HEK293 (cell line): ENCODE results near the gene GPR107.

Experiments used
- GFI1B ChIP-seq: fragments of 450-650 bp; formaldehyde crosslinking; IDR thresholded peaks from 2 replicates; pipeline ENCODE4 v1.5.1; 2016; ENCODE audit warnings: missing biosample characterization, missing genetic modification characterization
- GLI4 ChIP-seq: fragments of 450-650 bp; formaldehyde crosslinking; IDR thresholded peaks from 2 replicates; pipeline ENCODE4 v1.5.1; 2016; ENCODE audit warnings: missing biosample characterization, missing genetic modification characterization
- IKZF3 ChIP-seq: fragments of 450-650 bp; IDR thresholded peaks from 2 replicates; pipeline ENCODE4 v1.5.0; 2018; ENCODE audit warnings: missing biosample characterization, mild to moderate bottlenecking, missing genetic modification characterization, moderate library complexity
- KLF1 ChIP-seq: fragments of 450-650 bp; formaldehyde crosslinking; IDR thresholded peaks from 2 replicates; pipeline ENCODE4 v1.5.1; 2016; ENCODE audit warnings: missing biosample characterization, missing genetic modification characterization
- MYNN ChIP-seq: fragments of 450-650 bp; formaldehyde crosslinking; IDR thresholded peaks from 2 replicates; pipeline ENCODE4 v1.5.1; 2016; ENCODE audit warnings: missing biosample characterization, missing genetic modification characterization, borderline replicate concordance
- OSR2 ChIP-seq: fragments of 450-650 bp; formaldehyde crosslinking; IDR thresholded peaks from 2 replicates; pipeline ENCODE4 v1.5.1; 2016; ENCODE audit warnings: missing biosample characterization, missing genetic modification characterization
- SETDB1 ChIP-seq: IDR thresholded peaks from one replicate; pipeline ENCODE4 v1.6.1; 2017; ENCODE audit warnings: mild to moderate bottlenecking, low read length, moderate library complexity, mixed read lengths; ENCODE audit not compliant: insufficient read length
- SP3 ChIP-seq: fragments of 450-650 bp; formaldehyde crosslinking; IDR thresholded peaks from 2 replicates; pipeline ENCODE4 v1.5.1; 2016; ENCODE audit warnings: missing biosample characterization, missing genetic modification characterization
- SP7 ChIP-seq: fragments of 450-650 bp; formaldehyde crosslinking; IDR thresholded peaks from 2 replicates; pipeline ENCODE4 v1.5.1; 2016; ENCODE audit warnings: missing biosample characterization, missing genetic modification characterization
- ZBTB1 ChIP-seq: fragments of 450-650 bp; formaldehyde crosslinking; IDR thresholded peaks from 2 replicates; pipeline ENCODE4 v1.5.1; 2016; ENCODE audit warnings: missing biosample characterization, missing genetic modification characterization
- ZBTB21 ChIP-seq: fragments of 450-650 bp; formaldehyde crosslinking; IDR thresholded peaks from 2 replicates; pipeline ENCODE4 v1.5.1; 2017; ENCODE audit warnings: missing biosample characterization, missing genetic modification characterization
- ZNF146 ChIP-seq: fragments of 450-650 bp; formaldehyde crosslinking; IDR thresholded peaks from 2 replicates; pipeline ENCODE4 v1.5.1; 2016; ENCODE audit warnings: missing biosample characterization, missing genetic modification characterization
- ZNF223 ChIP-seq: fragments of 450-650 bp; formaldehyde crosslinking; IDR thresholded peaks from 2 replicates; pipeline ENCODE4 v1.5.1; 2016; ENCODE audit warnings: missing biosample characterization, missing genetic modification characterization
- ZNF311 ChIP-seq: fragments of 450-650 bp; formaldehyde crosslinking; IDR thresholded peaks from 2 replicates; pipeline ENCODE4 v1.5.1; 2017; ENCODE audit warnings: missing biosample characterization, missing genetic modification characterization, borderline replicate concordance
- ZNF341 ChIP-seq: fragments of 450-650 bp; formaldehyde crosslinking; IDR thresholded peaks from 2 replicates; pipeline ENCODE4; 2016; ENCODE audit warnings: low read depth, missing biosample characterization, missing genetic modification characterization
- ZNF366 ChIP-seq: fragments of 450-650 bp; formaldehyde crosslinking; conservative IDR thresholded peaks from 2 replicates; pipeline ENCODE4 v1.5.1; 2016; ENCODE audit warnings: missing biosample characterization, missing genetic modification characterization
- ZNF398 ChIP-seq: fragments of 450-650 bp; formaldehyde crosslinking; IDR thresholded peaks from 2 replicates; pipeline ENCODE4 v1.5.1; 2017; ENCODE audit warnings: missing biosample characterization, missing genetic modification characterization
- ZNF404 ChIP-seq: fragments of 450-650 bp; formaldehyde crosslinking; IDR thresholded peaks from 2 replicates; pipeline ENCODE4 v1.5.1; 2017; ENCODE audit warnings: missing biosample characterization, missing genetic modification characterization
- ZNF48 ChIP-seq: fragments of 450-650 bp; formaldehyde crosslinking; IDR thresholded peaks from 2 replicates; pipeline ENCODE4 v1.5.1; 2016; ENCODE audit warnings: missing biosample characterization, missing genetic modification characterization
- ZNF488 ChIP-seq: fragments of 450-650 bp; formaldehyde crosslinking; IDR thresholded peaks from 2 replicates; pipeline ENCODE4 v1.5.1; 2016; ENCODE audit warnings: missing biosample characterization, missing genetic modification characterization
- ZNF510 ChIP-seq: fragments of 450-650 bp; formaldehyde crosslinking; IDR thresholded peaks from 2 replicates; pipeline ENCODE4 v1.5.1; 2018; ENCODE audit warnings: mild to moderate bottlenecking, missing genetic modification characterization, missing biosample characterization; ENCODE audit not compliant: insufficient replicate concordance
- ZNF514 ChIP-seq: fragments of 450-650 bp; formaldehyde crosslinking; IDR thresholded peaks from 2 replicates; pipeline ENCODE4 v1.5.1; 2016; ENCODE audit warnings: missing biosample characterization, missing genetic modification characterization
- ZNF549 ChIP-seq: fragments of 450-650 bp; IDR thresholded peaks from 2 replicates; pipeline ENCODE4 v1.5.1; 2018; ENCODE audit warnings: missing biosample characterization, missing genetic modification characterization, mild to moderate bottlenecking, inconsistent platforms, moderate library complexity
- ZNF558 ChIP-seq: fragments of 450-650 bp; formaldehyde crosslinking; IDR thresholded peaks from 2 replicates; pipeline ENCODE4 v1.5.1; 2016; ENCODE audit warnings: missing biosample characterization, missing genetic modification characterization
- ZNF596 ChIP-seq: fragments of 450-650 bp; IDR thresholded peaks from 2 replicates; pipeline ENCODE4 v1.5.0; 2018; ENCODE audit warnings: missing biosample characterization, mild to moderate bottlenecking, missing genetic modification characterization, moderate library complexity
- ZNF600 ChIP-seq: fragments of 450-650 bp; formaldehyde crosslinking; IDR thresholded peaks from 2 replicates; pipeline ENCODE4 v1.5.1; 2016; ENCODE audit warnings: missing biosample characterization, missing genetic modification characterization
- ZNF776 ChIP-seq: fragments of 450-650 bp; formaldehyde crosslinking; IDR thresholded peaks from 2 replicates; pipeline ENCODE4 v1.5.0; 2017; ENCODE audit warnings: missing biosample characterization, missing genetic modification characterization, borderline replicate concordance
- ZNF843 ChIP-seq: fragments of 450-650 bp; formaldehyde crosslinking; IDR thresholded peaks from 2 replicates; pipeline ENCODE4 v1.5.1; 2016; ENCODE audit warnings: missing biosample characterization, missing genetic modification characterization
- ZSCAN23 ChIP-seq: fragments of 450-650 bp; formaldehyde crosslinking; IDR thresholded peaks from 2 replicates; pipeline ENCODE4 v1.5.1; 2016; ENCODE audit warnings: missing biosample characterization, missing genetic modification characterization
- ZSCAN30 ChIP-seq: fragments of 450-650 bp; IDR thresholded peaks from 2 replicates; pipeline ENCODE4 v1.5.1; 2018; ENCODE audit warnings: missing biosample characterization, mild to moderate bottlenecking, missing genetic modification characterization, moderate library complexity
- TF ChIP-seq, protein P1 (sequence below): fragments of 450-650 bp; formaldehyde crosslinking; IDR thresholded peaks from 2 replicates; pipeline ENCODE4 v1.5.1; 2016; ENCODE audit warnings: missing biosample characterization, missing genetic modification characterization, borderline replicate concordance
- TF ChIP-seq, protein P2 (sequence below): fragments of 450-650 bp; formaldehyde crosslinking; IDR thresholded peaks from 2 replicates; pipeline ENCODE4 v1.5.1; 2016; ENCODE audit warnings: missing biosample characterization, missing genetic modification characterization
- TF ChIP-seq, protein P3 (sequence below): fragments of 450-650 bp; formaldehyde crosslinking; IDR thresholded peaks from 2 replicates; pipeline ENCODE4 v1.5.1; 2016; ENCODE audit warnings: missing biosample characterization, missing genetic modification characterization

The GPR107 gene

GRCh38 chr9:130138171-130138653, 84.5 kb downstream of the GPR107 start (continued):
- TF ChIP-seq, protein P1, sequence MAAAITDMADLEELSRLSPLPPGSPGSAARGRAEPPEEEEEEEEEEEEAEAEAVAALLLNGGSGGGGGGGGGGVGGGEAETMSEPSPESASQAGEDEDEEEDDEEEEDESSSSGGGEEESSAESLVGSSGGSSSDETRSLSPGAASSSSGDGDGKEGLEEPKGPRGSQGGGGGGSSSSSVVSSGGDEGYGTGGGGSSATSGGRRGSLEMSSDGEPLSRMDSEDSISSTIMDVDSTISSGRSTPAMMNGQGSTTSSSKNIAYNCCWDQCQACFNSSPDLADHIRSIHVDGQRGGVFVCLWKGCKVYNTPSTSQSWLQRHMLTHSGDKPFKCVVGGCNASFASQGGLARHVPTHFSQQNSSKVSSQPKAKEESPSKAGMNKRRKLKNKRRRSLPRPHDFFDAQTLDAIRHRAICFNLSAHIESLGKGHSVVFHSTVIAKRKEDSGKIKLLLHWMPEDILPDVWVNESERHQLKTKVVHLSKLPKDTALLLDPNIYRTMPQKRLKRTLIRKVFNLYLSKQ (tag by site-specific recombination), result no peak
- no peak for TF ChIP-seq ZNF404 (tag by site-specific recombination)
- TF ChIP-seq GFI1B, result no peak
- no peak for TF ChIP-seq ZNF776
- TF ChIP-seq ZNF514 (tag by site-specific recombination), result no peak
- peak; percentile 79 for TF ChIP-seq SP3
- peak; percentile 92 for TF ChIP-seq ZNF398 (tag by site-specific recombination)
- TF ChIP-seq OSR2 (tag by site-specific recombination), result no peak
- TF ChIP-seq IKZF3 (tag by site-specific recombination), result no peak
- no peak for TF ChIP-seq MYNN
- TF ChIP-seq ZBTB21 (tag by site-specific recombination), result 0 out of 2 replicates have a peak, but pooled peaks have one; percentile 17
- peak; percentile 88 for TF ChIP-seq ZNF341
- no peak for TF ChIP-seq ZNF311 (tag by site-specific recombination)
- no peak for TF ChIP-seq GLI4 (tag by site-specific recombination)
- TF ChIP-seq ZSCAN30 (tag by site-specific recombination), result no peak
- TF ChIP-seq SP7 (tag by site-specific recombination), result 0 out of 2 replicates have a peak, but pooled peaks have one; percentile 22
- TF ChIP-seq ZNF223 (tag by site-specific recombination), result no peak
- no peak for TF ChIP-seq SETDB1
- no peak for TF ChIP-seq ZNF48 (tag by site-specific recombination)
- no peak for TF ChIP-seq ZNF549 (tag by site-specific recombination)
- TF ChIP-seq, protein P2, sequence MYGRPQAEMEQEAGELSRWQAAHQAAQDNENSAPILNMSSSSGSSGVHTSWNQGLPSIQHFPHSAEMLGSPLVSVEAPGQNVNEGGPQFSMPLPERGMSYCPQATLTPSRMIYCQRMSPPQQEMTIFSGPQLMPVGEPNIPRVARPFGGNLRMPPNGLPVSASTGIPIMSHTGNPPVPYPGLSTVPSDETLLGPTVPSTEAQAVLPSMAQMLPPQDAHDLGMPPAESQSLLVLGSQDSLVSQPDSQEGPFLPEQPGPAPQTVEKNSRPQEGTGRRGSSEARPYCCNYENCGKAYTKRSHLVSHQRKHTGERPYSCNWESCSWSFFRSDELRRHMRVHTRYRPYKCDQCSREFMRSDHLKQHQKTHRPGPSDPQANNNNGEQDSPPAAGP (tag by site-specific recombination), result peak; percentile 89
- TF ChIP-seq ZNF843 (tag by site-specific recombination), result no peak
- TF ChIP-seq, protein P3, sequence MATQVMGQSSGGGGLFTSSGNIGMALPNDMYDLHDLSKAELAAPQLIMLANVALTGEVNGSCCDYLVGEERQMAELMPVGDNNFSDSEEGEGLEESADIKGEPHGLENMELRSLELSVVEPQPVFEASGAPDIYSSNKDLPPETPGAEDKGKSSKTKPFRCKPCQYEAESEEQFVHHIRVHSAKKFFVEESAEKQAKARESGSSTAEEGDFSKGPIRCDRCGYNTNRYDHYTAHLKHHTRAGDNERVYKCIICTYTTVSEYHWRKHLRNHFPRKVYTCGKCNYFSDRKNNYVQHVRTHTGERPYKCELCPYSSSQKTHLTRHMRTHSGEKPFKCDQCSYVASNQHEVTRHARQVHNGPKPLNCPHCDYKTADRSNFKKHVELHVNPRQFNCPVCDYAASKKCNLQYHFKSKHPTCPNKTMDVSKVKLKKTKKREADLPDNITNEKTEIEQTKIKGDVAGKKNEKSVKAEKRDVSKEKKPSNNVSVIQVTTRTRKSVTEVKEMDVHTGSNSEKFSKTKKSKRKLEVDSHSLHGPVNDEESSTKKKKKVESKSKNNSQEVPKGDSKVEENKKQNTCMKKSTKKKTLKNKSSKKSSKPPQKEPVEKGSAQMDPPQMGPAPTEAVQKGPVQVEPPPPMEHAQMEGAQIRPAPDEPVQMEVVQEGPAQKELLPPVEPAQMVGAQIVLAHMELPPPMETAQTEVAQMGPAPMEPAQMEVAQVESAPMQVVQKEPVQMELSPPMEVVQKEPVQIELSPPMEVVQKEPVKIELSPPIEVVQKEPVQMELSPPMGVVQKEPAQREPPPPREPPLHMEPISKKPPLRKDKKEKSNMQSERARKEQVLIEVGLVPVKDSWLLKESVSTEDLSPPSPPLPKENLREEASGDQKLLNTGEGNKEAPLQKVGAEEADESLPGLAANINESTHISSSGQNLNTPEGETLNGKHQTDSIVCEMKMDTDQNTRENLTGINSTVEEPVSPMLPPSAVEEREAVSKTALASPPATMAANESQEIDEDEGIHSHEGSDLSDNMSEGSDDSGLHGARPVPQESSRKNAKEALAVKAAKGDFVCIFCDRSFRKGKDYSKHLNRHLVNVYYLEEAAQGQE (tag by site-specific recombination), result no peak
- TF ChIP-seq ZNF366 (tag by site-specific recombination), result 0 out of 2 replicates have a peak, but pooled peaks have one; percentile 36
- no peak for TF ChIP-seq ZNF510 (tag by site-specific recombination)
- no peak for TF ChIP-seq ZNF558 (tag by site-specific recombination)
- TF ChIP-seq ZNF600 (tag by site-specific recombination), result 0 out of 2 replicates have a peak, but pooled peaks have one; percentile 33
- TF ChIP-seq ZSCAN23 (tag by site-specific recombination), result no peak
- TF ChIP-seq KLF1 (tag by site-specific recombination), result peak; percentile 23; the same call in 1 of the 2 replicates
- no peak for TF ChIP-seq ZNF596 (tag by site-specific recombination)
- no peak for TF ChIP-seq ZBTB1
- no peak for TF ChIP-seq ZNF488
- no peak for TF ChIP-seq ZNF146 (tag by site-specific recombination)
